ENCODE measurements around the gene SHANK1.

DNA sequence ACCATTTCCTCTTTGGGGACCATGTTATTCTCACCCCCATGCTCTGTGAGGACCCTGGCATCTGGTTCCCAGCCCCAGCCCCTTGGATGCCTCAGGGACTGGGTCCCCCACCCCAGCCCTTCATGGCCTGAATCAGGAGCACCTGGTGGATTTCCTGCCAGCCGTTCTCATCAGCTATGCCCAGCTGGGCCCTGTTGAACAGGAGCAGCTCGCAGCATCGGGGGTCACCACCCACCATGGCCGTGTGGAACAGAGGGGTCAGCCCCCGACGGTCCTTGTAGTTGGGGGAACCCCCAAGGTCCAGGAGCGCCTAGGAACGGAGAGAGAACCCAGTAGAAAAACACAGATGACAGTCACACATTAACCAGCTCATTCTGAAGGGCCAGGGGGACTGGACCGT, 7.8 kb downstream of the SHANK1 start:
- TF ChIP-seq, protein P1, sequence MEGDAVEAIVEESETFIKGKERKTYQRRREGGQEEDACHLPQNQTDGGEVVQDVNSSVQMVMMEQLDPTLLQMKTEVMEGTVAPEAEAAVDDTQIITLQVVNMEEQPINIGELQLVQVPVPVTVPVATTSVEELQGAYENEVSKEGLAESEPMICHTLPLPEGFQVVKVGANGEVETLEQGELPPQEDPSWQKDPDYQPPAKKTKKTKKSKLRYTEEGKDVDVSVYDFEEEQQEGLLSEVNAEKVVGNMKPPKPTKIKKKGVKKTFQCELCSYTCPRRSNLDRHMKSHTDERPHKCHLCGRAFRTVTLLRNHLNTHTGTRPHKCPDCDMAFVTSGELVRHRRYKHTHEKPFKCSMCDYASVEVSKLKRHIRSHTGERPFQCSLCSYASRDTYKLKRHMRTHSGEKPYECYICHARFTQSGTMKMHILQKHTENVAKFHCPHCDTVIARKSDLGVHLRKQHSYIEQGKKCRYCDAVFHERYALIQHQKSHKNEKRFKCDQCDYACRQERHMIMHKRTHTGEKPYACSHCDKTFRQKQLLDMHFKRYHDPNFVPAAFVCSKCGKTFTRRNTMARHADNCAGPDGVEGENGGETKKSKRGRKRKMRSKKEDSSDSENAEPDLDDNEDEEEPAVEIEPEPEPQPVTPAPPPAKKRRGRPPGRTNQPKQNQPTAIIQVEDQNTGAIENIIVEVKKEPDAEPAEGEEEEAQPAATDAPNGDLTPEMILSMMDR (IDR thresholded peaks at IDR 0.05; ENCODE audit: low read depth, low read length, poor library complexity, severe bottlenecking), result no peak
- no peak for TF ChIP-seq EZH2phosphoT487 (IDR thresholded peaks at IDR 0.05; ENCODE audit: borderline replicate concordance, low read length)

All from DOHH2 (cell line).